ENCODE results near the gene QRFPR. TPM values are rescaled to one million over a fixed set of nuclear protein-coding genes. Genes with fewer than 3 reads are reported as not detected.

QRFPR gene
- total and polyA plus RNA-seq, 2 of the 8 experiments (the other 6 are each of a cell fraction or from before 2014, with no cell fraction given): 1.0 to 2.9 TPM

DNA sequence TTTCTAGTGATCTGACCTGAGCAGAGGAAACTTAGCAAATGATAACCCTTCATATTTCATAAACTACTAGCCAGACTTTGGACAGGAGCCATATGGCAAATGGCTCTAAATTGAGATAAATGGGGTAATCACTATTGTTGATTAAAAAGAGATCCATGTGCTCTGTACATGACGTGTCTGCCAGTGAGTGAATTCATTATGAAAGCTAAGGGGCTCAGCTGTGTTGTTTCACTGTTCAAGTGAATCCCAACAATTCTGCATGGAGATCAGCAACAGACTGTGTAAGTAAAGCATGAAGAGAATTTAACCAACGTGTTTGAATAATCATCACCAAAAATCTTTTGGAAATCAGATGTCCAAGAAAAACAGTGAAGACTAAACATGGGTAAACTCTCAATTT is 9.5 kb upstream of the QRFPR start (continued):
- TF ChIP-seq, protein P1, sequence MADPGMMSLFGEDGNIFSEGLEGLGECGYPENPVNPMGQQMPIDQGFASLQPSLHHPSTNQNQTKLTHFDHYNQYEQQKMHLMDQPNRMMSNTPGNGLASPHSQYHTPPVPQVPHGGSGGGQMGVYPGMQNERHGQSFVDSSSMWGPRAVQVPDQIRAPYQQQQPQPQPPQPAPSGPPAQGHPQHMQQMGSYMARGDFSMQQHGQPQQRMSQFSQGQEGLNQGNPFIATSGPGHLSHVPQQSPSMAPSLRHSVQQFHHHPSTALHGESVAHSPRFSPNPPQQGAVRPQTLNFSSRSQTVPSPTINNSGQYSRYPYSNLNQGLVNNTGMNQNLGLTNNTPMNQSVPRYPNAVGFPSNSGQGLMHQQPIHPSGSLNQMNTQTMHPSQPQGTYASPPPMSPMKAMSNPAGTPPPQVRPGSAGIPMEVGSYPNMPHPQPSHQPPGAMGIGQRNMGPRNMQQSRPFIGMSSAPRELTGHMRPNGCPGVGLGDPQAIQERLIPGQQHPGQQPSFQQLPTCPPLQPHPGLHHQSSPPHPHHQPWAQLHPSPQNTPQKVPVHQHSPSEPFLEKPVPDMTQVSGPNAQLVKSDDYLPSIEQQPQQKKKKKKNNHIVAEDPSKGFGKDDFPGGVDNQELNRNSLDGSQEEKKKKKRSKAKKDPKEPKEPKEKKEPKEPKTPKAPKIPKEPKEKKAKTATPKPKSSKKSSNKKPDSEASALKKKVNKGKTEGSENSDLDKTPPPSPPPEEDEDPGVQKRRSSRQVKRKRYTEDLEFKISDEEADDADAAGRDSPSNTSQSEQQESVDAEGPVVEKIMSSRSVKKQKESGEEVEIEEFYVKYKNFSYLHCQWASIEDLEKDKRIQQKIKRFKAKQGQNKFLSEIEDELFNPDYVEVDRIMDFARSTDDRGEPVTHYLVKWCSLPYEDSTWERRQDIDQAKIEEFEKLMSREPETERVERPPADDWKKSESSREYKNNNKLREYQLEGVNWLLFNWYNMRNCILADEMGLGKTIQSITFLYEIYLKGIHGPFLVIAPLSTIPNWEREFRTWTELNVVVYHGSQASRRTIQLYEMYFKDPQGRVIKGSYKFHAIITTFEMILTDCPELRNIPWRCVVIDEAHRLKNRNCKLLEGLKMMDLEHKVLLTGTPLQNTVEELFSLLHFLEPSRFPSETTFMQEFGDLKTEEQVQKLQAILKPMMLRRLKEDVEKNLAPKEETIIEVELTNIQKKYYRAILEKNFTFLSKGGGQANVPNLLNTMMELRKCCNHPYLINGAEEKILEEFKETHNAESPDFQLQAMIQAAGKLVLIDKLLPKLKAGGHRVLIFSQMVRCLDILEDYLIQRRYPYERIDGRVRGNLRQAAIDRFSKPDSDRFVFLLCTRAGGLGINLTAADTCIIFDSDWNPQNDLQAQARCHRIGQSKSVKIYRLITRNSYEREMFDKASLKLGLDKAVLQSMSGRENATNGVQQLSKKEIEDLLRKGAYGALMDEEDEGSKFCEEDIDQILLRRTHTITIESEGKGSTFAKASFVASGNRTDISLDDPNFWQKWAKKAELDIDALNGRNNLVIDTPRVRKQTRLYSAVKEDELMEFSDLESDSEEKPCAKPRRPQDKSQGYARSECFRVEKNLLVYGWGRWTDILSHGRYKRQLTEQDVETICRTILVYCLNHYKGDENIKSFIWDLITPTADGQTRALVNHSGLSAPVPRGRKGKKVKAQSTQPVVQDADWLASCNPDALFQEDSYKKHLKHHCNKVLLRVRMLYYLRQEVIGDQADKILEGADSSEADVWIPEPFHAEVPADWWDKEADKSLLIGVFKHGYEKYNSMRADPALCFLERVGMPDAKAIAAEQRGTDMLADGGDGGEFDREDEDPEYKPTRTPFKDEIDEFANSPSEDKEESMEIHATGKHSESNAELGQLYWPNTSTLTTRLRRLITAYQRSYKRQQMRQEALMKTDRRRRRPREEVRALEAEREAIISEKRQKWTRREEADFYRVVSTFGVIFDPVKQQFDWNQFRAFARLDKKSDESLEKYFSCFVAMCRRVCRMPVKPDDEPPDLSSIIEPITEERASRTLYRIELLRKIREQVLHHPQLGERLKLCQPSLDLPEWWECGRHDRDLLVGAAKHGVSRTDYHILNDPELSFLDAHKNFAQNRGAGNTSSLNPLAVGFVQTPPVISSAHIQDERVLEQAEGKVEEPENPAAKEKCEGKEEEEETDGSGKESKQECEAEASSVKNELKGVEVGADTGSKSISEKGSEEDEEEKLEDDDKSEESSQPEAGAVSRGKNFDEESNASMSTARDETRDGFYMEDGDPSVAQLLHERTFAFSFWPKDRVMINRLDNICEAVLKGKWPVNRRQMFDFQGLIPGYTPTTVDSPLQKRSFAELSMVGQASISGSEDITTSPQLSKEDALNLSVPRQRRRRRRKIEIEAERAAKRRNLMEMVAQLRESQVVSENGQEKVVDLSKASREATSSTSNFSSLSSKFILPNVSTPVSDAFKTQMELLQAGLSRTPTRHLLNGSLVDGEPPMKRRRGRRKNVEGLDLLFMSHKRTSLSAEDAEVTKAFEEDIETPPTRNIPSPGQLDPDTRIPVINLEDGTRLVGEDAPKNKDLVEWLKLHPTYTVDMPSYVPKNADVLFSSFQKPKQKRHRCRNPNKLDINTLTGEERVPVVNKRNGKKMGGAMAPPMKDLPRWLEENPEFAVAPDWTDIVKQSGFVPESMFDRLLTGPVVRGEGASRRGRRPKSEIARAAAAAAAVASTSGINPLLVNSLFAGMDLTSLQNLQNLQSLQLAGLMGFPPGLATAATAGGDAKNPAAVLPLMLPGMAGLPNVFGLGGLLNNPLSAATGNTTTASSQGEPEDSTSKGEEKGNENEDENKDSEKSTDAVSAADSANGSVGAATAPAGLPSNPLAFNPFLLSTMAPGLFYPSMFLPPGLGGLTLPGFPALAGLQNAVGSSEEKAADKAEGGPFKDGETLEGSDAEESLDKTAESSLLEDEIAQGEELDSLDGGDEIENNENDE (IDR thresholded peaks at IDR 0.05; ENCODE audit: insufficient replicate concordance, low read length): no peak
- no peak for TF ChIP-seq CHD2 (IDR thresholded peaks at IDR 0.05; ENCODE audit: low read length)
- TF ChIP-seq, protein P2, sequence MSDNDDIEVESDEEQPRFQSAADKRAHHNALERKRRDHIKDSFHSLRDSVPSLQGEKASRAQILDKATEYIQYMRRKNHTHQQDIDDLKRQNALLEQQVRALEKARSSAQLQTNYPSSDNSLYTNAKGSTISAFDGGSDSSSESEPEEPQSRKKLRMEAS (IDR thresholded peaks at IDR 0.05): no peak
- TF ChIP-seq, protein P3, sequence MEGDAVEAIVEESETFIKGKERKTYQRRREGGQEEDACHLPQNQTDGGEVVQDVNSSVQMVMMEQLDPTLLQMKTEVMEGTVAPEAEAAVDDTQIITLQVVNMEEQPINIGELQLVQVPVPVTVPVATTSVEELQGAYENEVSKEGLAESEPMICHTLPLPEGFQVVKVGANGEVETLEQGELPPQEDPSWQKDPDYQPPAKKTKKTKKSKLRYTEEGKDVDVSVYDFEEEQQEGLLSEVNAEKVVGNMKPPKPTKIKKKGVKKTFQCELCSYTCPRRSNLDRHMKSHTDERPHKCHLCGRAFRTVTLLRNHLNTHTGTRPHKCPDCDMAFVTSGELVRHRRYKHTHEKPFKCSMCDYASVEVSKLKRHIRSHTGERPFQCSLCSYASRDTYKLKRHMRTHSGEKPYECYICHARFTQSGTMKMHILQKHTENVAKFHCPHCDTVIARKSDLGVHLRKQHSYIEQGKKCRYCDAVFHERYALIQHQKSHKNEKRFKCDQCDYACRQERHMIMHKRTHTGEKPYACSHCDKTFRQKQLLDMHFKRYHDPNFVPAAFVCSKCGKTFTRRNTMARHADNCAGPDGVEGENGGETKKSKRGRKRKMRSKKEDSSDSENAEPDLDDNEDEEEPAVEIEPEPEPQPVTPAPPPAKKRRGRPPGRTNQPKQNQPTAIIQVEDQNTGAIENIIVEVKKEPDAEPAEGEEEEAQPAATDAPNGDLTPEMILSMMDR (IDR thresholded peaks at IDR 0.05; ENCODE audit: control extremely low read depth in 1 of 3, insufficient read depth in 1 of 3, low read depth in 1 of 3, low read length in 3 of 3): no peak
